Immature natural killer cell (primary cell): ENCODE results near the gene PRPF19. TPM values are rescaled to one million over a fixed set of nuclear protein-coding genes. Genes with fewer than 3 reads are reported as not detected.

Source experiments
- DNase-seq, 3 donors: peaks; one replicate each; pipeline ENCODE4 v3.0.0; 2022; ENCODE audit warnings: mixed read lengths in 1 of 3
- H3K27ac Mint-ChIP-seq, 6 donors: one replicate each; pipeline ENCODE4 v1.8.0; 2020; ENCODE audit warnings: mixed read lengths in 6 of 6, mild to moderate bottlenecking in 5 of 6, inconsistent platforms in 4 of 6, moderate library complexity in 3 of 6
- H3K27me3 Mint-ChIP-seq, 3 donors: one replicate each; pipeline ENCODE4 v1.8.0; 2020 to 2021; ENCODE audit warnings: low read depth in 3 of 3, mild to moderate bottlenecking in 3 of 3, mixed read lengths in 3 of 3, moderate library complexity in 3 of 3, inconsistent platforms in 1 of 3
- H3K36me3 Mint-ChIP-seq, 3 donors: one replicate each; pipeline ENCODE4 v1.8.0; 2020; ENCODE audit warnings: mixed read lengths in 3 of 3, inconsistent platforms in 2 of 3, mild to moderate bottlenecking in 2 of 3
- H3K4me1 Mint-ChIP-seq, 2 donors: one replicate each; pipeline ENCODE4 v1.8.0; 2020; ENCODE audit warnings: inconsistent platforms in 2 of 2, mild to moderate bottlenecking in 2 of 2, mixed read lengths in 2 of 2, moderate library complexity in 1 of 2
- H3K4me3 Mint-ChIP-seq, 5 donors: one replicate each; pipeline ENCODE4 v1.8.0; 2020; ENCODE audit warnings: mild to moderate bottlenecking in 5 of 5, mixed read lengths in 5 of 5, inconsistent platforms in 3 of 5, moderate library complexity in 3 of 5
- H3K9me3 Mint-ChIP-seq, 6 donors: one replicate each; pipeline ENCODE4 v1.8.0; 2020; ENCODE audit warnings: mild to moderate bottlenecking in 6 of 6, mixed read lengths in 6 of 6, inconsistent platforms in 4 of 6, moderate library complexity in 3 of 6
- polyA plus RNA-seq, 3 donors: library from polyadenylated mRNA; unstranded; fragments of 300-500 nt; fragmentation: Illumina TruSeq; gene quantifications; one replicate each; pipeline ENCODE4 v1.2.3, GENCODE V29; 2021

Gene PRPF19
- polyA plus RNA-seq, 3 donors from 2014 or later: 8.9 to 15.2 (median 13.6) TPM

DNA sequence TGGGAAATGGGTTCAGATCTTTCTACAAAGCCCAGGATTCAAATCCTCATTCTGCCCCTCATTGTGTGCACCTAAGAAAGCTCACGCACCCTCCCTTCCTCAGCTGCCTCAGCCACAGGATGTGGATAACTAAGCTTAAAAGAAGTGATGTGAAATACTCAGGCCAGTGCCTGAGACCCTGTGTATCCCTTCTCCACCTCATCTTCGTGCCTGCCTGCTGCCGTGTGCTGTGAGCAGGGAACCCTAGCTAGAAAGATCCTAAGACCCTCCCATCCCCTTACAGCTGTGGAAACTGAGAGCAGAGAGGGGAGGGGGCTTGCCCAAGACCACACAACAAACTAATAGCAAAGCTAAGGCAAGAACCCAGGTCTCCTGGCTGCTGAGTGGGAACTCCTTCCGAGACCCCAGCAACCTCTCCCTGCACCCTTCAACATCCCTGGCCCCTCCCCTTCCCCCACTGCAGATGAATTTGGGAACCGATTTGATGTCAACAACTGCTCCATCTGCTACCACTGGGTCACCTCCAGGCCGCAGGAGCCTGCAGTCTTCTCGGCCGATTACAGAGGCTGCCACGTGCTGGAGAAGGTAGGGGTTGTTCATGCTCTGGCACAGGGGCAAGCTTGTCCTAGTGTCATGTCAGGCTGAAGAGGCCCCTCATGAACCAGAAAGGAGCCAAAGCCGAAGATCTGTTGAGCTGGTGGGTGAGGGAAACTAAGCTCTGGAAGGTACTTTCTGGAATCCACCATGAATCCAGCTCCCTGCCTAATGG, 37.5 kb downstream of the PRPF19 start:
- Mint-ChIP-seq H3K4me3 (no peak overlapping the region), H3K36me3 (no peaks in the 10 kb centered on the region), H3K4me1 (peaks cover 0 to 2% of the 10 kb centered on the region in 2 donors), H3K27me3 (peaks cover 0 to 5% (median 5%) of the 10 kb centered on the region in 3 donors), H3K9me3 (no peaks in the 10 kb centered on the region), H3K27ac (no peak overlapping the region)
- DNase-seq: no peak

DNA sequence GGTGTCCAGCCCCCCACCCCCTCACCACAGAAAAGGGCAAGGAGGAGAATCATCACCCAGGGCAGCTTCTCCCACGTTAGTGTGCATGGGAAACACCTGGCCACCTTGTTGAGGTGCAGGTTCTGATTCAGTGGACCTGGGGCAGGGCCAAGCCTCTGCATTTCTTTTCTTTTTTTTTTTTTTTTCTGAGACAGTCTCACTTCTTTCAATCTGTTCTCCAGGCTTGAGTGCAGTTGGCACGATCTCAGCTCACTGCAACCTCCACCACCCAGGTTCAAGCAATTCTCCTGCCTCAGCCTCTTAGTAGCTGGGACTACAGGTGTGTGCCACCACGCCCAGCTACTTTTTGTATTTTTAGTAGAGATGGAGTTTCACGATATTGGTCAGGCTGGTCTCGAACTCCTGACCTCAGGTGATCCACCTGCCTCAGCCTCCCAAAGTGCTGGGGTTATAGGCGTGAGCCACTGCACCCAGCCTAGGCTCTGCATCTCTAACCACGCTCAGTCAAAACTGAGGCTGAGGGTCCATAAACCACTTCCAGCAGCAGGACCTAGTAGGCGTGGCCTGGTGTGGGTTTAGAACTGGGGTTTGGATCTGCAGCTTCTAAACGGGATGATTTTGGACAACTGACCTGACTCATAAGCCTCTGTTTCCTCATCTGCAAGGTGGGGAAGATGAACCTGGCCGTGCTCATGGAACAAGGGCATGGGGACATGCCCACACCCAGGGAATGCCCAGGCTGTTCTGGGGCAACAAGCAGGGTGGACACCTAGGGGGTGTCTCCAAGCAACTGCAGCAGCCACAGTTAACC, 38.3 kb downstream of the PRPF19 start:
- Mint-ChIP-seq H3K27ac (no peak overlapping the region), H3K27me3 (peaks cover 0 to 5% (median 4%) of the 10 kb centered on the region in 3 donors), H3K9me3 (no peaks in the 10 kb centered on the region), H3K4me3 (no peak overlapping the region), H3K36me3 (no peaks in the 10 kb centered on the region), H3K4me1 (peaks cover 0 to 2% of the 10 kb centered on the region in 2 donors)
- no peak for DNase-seq

DNA sequence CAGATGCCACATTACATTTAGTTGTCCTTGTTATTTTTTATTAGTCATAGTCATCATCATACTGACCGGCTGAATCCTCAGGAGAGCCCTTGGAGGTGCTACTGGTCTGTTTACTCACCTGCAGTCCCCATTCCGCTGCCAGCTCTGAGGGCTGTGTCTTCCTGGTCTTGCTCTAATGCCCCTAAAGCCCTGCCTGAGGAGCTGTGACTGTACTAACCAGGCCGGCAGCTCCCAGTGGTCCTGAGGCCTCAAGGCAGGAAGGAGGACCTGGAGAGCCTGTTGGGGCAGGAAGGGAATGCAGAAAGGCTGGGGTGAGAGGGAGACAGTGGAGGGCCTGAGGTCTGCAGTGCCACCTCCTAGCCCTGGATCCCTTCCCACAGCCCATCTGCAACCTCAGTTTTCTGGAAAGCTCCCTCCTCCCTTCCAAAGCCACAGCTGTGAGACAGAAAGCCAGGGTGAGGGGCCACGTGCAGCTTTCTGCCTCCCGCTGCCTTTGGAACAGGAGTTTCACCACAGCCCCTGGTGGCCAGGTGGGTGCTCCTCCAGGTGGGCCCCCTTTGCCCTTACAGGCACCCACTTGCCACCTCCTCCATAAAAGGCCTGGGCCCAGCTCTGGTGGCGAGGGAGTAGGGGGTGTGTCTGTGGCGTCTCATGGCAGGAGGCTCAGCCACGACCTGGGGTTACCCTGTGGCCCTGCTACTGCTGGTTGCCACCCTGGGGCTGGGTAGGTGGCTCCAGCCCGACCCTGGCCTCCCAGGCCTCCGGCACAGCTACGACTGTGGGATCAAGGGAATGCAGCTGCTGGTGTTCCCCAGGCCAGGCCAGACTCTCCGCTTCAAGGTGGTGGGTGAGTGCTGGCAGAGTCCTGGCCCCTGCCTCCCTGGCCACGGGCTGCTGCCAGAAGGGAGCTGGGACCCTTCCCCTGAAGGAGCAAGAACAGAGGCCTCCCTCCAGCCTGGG, 39.2 kb downstream of the PRPF19 start, which contains the start of gene ZP1:
Gene ZP1 (plus strand): TSS at position 632 of the 960 bp plus-strand sequence. CDS start 20 bp downstream, at position 652.
- DNase-seq: no peak
- Mint-ChIP-seq H3K36me3 (no peaks in the 10 kb centered on the region), H3K4me1 (peaks cover 0 to 2% of the 10 kb centered on the region in 2 donors), H3K27ac (no peak within 1 kb of the TSS), H3K9me3 (no peaks in the 10 kb centered on the region), H3K4me3 (no peak within 1 kb of the TSS), H3K27me3 (peaks cover 0 to 5% (median 2%) of the 10 kb centered on the region in 3 donors)

DNA sequence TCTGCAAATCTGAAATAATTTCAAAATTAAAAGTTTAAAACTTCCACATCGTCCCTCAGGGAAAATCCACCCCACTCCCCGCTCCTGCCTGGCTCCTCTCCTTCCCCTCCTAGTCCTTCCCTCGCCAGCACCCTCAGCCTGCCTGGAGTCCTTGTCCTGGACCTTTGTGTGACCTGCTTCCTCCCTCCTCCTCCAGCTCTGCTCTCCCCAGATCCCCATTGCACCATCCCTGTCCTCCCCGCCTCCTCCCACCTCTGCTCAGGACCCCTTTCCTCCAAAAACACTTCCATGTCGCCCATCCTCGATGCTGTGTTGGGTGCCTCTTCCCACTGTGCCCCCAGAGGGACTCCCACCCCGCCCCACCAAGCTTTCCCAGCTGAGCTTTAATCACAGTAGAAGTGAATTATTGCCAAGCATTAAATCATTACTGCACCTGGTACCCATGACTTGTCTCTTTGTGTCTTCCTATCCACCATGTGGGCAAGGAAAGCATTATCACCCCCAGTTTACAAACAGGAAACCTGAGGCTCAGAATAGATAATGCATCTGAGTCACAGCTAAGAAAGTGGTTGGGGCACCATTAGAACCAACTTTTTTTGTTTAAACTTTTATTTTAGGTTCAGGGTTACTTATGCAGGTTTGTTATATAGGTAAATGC, 41.4 kb downstream of the PRPF19 start:
- DNase-seq: no peak
- H3K4me3 Mint-ChIP-seq: no peak overlapping the region
- H3K36me3 Mint-ChIP-seq: no peaks in the 10 kb centered on the region
- H3K4me1 Mint-ChIP-seq: peaks cover 0 to 2% of the 10 kb centered on the region in 2 donors
- H3K9me3 Mint-ChIP-seq: no peaks in the 10 kb centered on the region
- no peak overlapping the region for H3K27ac Mint-ChIP-seq
- peaks cover 2 to 5% (median 2%) of the 10 kb centered on the region in 3 donors for H3K27me3 Mint-ChIP-seq

DNA sequence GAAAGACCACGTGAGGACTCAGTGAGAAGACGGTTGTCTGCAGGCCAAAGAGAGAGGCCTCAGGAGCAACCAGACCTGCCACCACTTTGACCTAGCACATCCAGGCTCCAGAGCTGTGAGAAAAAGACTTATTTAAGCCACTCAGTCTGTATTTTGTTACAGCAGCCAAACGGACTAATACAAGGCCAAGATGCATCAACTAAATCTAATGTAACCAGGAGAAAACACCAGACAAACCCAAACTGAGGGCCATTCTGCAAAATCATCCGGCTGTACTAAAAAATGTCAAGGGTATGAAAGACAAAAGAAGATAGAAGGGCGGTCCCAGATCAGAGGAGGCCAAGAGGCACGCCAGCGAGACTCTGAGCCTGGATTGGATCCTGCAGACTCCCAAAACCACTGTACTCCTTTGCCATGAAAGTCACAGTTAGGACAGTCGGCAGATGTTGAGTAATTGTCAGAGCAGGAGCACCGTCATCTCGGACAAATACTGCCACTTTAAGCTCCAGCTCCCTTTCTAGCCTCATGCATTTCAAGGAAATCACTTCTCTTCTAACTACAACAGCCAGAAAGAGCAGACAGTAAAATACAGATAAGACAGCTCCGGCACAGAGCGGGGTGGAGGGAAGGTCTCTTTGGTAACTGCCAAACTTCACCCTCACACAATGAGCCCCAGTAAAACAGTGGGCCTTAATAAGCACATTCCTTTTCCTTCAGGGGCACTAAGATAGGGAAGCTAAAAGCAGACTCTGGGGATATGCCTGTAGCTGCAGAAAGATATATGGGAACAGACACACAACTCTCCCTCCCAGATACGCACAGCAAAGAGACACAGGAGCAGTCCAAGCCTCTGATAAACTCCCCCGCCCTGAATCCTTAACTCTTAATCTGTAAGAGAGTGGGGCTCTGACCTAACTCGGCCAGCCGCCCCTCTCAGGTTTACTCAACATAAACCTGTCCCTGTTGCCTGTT, 42.5 kb downstream of the PRPF19 start:
- Mint-ChIP-seq H3K4me3 (no peak overlapping the region), H3K9me3 (no peaks in the 10 kb centered on the region), H3K4me1 (peaks cover 0 to 2% of the 10 kb centered on the region in 2 donors), H3K27me3 (peaks cover 2 to 5% (median 2%) of the 10 kb centered on the region in 3 donors), H3K36me3 (no peaks in the 10 kb centered on the region), H3K27ac (no peak overlapping the region)
- no peak for DNase-seq

DNA sequence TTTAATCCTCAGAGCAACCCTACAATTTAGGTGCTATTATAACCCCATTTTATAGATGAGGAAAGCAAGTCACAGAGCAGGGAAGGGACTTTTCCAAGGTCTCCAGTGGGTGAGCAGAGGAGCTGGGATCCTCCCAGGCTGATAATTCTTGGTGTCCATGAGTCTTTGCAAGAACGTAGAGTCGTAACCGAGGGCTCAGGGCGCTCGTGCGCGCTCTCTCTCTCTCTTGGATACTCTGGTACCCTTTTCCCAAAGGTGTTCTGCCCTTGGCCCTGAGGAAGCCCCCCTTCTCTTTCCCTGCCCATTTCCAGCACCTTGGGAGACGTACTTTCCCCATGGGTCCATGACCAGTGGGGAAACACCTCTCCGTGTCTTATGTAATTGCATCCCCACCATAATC, 44.2 kb downstream of the PRPF19 start:
- Mint-ChIP-seq H3K36me3 (no peaks in the 10 kb centered on the region), H3K4me1 (no peaks in the 10 kb centered on the region), H3K4me3 (no peak overlapping the region), H3K9me3 (no peaks in the 10 kb centered on the region), H3K27ac (no peak overlapping the region), H3K27me3 (peaks cover 2 to 3% (median 2%) of the 10 kb centered on the region in 3 donors)
- no peak for DNase-seq

DNA sequence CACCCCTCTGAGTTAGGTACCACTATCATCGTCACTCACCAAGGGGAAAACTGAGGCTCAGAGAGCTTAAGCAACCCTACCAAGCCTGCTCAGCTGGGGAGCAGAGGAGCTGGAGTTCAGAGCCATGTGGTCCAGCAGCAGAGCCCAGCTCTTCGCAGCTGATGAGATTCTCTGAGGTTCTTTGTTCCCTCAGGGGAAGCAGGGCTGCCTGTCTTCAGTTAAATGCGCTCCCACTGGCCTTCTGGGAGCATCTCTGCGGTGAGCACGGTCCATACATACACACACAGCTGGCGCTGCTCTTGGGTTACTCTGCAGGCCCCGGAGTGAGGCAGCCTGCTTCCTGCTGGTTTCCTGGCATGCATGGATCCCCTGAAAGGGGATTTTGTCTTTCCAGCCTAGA, 45.4 kb downstream of the PRPF19 start:
- no peak overlapping the region for H3K4me3 Mint-ChIP-seq
- H3K27ac Mint-ChIP-seq: no peak overlapping the region
- no peaks in the 10 kb centered on the region for H3K36me3 Mint-ChIP-seq
- peaks cover 2 to 3% (median 2%) of the 10 kb centered on the region in 3 donors for H3K27me3 Mint-ChIP-seq
- H3K4me1 Mint-ChIP-seq: no peaks in the 10 kb centered on the region
- H3K9me3 Mint-ChIP-seq: no peaks in the 10 kb centered on the region
- DNase-seq: no peak

DNA sequence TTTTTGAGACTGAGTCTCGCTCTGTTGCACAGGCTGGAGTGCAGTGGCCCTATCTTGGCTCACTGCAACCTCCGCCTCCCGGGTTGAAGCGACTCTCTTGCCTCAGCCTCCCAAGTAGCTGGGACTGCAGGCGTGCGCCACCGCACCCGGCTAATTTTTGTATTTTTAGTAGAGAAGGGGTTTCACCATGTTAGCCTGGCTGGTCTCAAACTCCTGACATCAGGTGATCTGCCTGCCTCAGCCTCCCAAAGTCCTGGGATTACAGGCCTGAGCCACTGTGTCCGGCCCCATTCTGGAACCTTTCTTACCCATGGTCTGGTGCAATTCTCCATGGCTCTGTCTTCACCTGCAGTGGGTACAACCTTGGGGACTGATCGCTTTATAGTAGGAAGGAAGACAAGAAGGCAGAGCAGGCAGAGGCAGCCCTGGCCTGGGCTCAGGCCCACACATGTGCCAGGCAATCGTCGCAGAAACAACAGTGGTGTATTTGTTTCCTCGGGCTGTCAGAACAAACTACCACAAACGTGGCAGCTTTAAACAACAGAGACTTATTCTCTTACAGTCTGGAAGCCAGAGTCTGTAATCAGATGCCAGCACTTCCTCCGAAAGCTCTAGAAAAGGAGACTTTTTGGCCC, 46.7 kb downstream of the PRPF19 start:
- Mint-ChIP-seq H3K27me3 (peaks cover 2 to 3% (median 3%) of the 10 kb centered on the region in 3 donors), H3K4me3 (no peak overlapping the region), H3K36me3 (peaks cover 0 to 3% (median 0%) of the 10 kb centered on the region in 3 donors), H3K4me1 (no peaks in the 10 kb centered on the region), H3K27ac (no peak overlapping the region), H3K9me3 (no peaks in the 10 kb centered on the region)
- DNase-seq: no peak

DNA sequence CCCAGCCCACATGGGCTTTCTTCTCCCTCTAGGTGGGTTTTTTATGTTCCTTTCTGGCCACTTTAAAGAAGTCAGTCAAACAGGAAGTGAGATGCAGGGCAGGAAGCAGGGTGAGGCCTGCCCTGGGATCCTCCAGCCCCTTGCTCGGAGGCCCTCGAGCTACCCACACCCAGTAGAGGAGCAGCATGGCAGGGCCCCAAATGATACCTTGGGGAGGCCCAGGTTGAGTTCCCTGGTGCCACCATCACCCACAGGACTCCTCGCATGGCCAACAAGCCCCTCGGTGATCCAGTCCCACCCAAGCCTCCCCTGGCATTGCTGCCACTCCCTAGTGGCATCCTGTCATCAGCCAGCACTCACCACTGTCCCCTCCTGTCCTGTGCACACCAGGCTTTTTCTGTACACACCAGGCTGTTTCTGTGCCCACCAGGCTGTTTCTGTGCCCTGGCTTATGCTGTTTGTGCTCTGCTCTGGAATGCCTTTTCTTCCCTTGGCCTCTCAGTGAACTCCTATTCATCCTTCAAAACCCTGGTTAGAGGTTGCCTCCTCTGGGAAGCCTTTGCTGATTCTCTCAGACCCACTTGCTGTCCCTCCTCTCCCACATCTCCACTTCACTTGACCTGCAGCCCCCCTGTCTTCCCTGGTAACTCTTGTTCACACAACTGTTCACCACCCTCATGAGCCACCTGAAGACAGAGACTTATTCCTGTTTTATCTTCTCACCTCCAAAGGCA, 47.5 kb downstream of the PRPF19 start:
- no peak overlapping the region for H3K4me3 Mint-ChIP-seq
- no peak for DNase-seq
- no peak overlapping the region for H3K27ac Mint-ChIP-seq
- no peaks in the 10 kb centered on the region for H3K9me3 Mint-ChIP-seq
- peaks cover 2 to 3% (median 3%) of the 10 kb centered on the region in 3 donors for H3K27me3 Mint-ChIP-seq
- H3K4me1 Mint-ChIP-seq: no peaks in the 10 kb centered on the region
- H3K36me3 Mint-ChIP-seq: peaks cover 0 to 3% (median 0%) of the 10 kb centered on the region in 3 donors

DNA sequence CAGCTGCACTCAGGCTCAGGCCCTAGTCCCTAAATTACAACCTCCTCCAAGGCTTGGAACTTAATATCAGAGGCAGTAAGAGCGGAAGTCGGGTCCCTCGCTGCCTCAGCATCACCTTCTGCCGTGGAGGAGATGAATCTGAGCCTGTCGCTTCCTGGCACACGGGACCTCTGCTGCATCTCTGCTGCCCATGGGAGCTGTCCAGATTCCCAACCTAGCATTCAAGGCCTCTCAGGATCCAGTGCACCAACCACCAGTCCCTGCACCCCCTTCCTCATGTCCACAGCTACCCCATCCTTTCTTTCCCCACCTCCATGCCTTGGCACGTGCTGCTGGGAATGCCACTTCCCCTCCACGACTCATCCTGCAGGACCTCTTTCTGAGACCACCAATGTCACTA, 48.1 kb downstream of the PRPF19 start:
- peaks cover 2 to 3% (median 3%) of the 10 kb centered on the region in 3 donors for H3K27me3 Mint-ChIP-seq
- peaks cover 0 to 3% (median 0%) of the 10 kb centered on the region in 3 donors for H3K36me3 Mint-ChIP-seq
- no peaks in the 10 kb centered on the region for H3K9me3 Mint-ChIP-seq
- no peak for DNase-seq
- H3K27ac Mint-ChIP-seq: no peak overlapping the region
- no peak overlapping the region for H3K4me3 Mint-ChIP-seq
- no peaks in the 10 kb centered on the region for H3K4me1 Mint-ChIP-seq
